Colon (tissue), 2 donors: Measurements from ENCODE around the gene TRABD2B.

Source experiments
- FAIRE-seq: peaks from 2 replicates; lab custom pipeline; 2012; peaks lifted over from hg19 to GRCh38; lab: Jason Lieb, UNC
- donor health status: control.
- donor health status: control.

Gene TRABD2B

GRCh38 chr1:47992720-47993415 is 4.3 kb downstream of the TRABD2B start:
- no peak for FAIRE-seq

GRCh38 chr1:47991673-47992072 is 5.5 kb downstream of the TRABD2B start:
- FAIRE-seq, result no peak

GRCh38 chr1:47991187-47991586 is 6.0 kb downstream of the TRABD2B start:
- FAIRE-seq, result no peak

- no peak for FAIRE-seq
These were observed 6.9 kb downstream of the TRABD2B start for GRCh38 chr1:47990286-47990685.

GRCh38 chr1:47987601-47988000 is 9.6 kb downstream of the TRABD2B start:
- no peak for FAIRE-seq

GRCh38 chr1:47986761-47987200 is 10.4 kb downstream of the TRABD2B start:
- no peak for FAIRE-seq

- no peak for FAIRE-seq
These were observed 12.2 kb downstream of the TRABD2B start for GRCh38 chr1:47985018-47985417.

GRCh38 chr1:47984175-47984789 is 12.9 kb downstream of the TRABD2B start:
- FAIRE-seq, result no peak

- FAIRE-seq, result no peak
These were observed 13.5 kb downstream of the TRABD2B start for GRCh38 chr1:47983691-47984090.

GRCh38 chr1:47981667-47982350 is 15.4 kb downstream of the TRABD2B start:
- no peak for FAIRE-seq

GRCh38 chr1:47980501-47980900 is 16.7 kb downstream of the TRABD2B start:
- no peak for FAIRE-seq

GRCh38 chr1:47979724-47980123 is 17.5 kb downstream of the TRABD2B start:
- no peak for FAIRE-seq

- no peak for FAIRE-seq
These were observed 18.7 kb downstream of the TRABD2B start for GRCh38 chr1:47978486-47978885.

- no peak for FAIRE-seq
These were observed 20.5 kb downstream of the TRABD2B start for GRCh38 chr1:47976728-47977127.

- no peak for FAIRE-seq
These were observed 20.9 kb downstream of the TRABD2B start for GRCh38 chr1:47976267-47976666.

- no peak for FAIRE-seq
These were observed 21.8 kb downstream of the TRABD2B start for GRCh38 chr1:47975302-47975921.

- FAIRE-seq, result no peak
These were observed 24.2 kb downstream of the TRABD2B start for GRCh38 chr1:47972864-47973432.

- no peak for FAIRE-seq
These were observed 25.6 kb downstream of the TRABD2B start for GRCh38 chr1:47971385-47972160.

GRCh38 chr1:47970882-47971281 is 26.3 kb downstream of the TRABD2B start:
- FAIRE-seq, result no peak

- no peak for FAIRE-seq
These were observed 27.7 kb downstream of the TRABD2B start for GRCh38 chr1:47969478-47969877.

- no peak for FAIRE-seq
These were observed 28.7 kb downstream of the TRABD2B start for GRCh38 chr1:47968556-47968888.
